ENCODE measurements around the gene RAB21.
"Not testable (repeated sequence)": the region's sequence is repeated elsewhere in the genome, so short reads cannot be mapped to it uniquely, and the experiment has no call there.

The RAB21 gene

DNA sequence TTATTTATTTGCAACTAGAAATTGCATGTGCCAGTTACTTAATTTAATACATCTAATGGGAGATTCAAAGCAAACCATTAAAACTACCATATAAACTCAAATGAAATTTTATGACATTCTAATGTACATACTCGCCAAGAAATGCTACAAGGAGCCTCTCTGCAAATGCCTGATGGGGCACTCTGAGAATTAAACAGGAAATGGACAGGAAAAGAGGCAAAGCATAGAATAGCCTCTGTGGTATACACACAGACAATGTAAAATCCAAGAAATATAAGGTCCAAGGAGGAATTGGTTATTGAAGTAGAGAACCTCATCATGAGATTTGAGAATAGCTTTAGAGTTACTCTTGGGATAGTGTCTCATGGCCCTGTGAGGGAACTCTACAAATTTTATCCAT is 41.2 kb downstream of the RAB21 start:
- no peak for DNase-seq (ENCODE audit: low read depth in 4 of 4, low spot score in 1 of 4)

DNA sequence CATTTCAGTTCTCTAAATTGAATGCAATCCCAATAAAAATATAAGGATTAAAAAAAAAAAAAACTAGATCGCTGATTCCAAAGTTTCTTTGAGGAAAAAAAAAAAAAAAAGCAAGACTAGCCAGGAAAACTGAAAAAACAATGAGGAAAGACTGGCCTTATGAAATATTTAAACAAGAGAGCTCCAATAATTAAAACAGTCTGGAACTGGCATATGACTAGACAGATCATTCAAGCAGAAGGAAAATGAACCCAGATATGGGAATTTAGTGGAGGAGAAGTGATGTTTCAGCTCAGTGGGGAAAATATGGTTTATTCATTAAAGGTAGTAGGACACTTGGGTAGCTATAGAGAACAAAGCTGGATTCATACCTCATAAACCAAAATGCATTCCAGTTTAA is 42.9 kb downstream of the RAB21 start:
- no peak for DNase-seq (ENCODE audit: low read depth in 4 of 4, low spot score in 1 of 4)

DNA sequence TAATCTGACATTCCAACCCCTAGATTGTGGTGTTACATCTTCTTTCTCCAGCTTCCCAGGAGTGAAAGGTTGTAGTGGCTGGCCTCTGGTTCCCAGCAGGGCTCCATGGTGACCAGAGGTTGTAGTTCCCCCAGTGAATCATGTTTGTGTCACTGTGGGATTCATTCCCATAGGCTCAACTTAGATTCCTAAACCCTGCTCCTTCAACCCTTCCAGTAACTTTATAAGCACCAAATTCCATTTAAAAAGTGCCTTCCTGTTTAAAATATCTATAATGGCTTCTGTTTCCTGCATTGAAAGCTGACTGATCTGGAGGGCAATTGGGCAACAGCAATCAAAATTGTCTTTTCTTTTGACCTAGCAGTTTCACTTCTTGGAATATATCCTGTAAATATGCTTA is 44.4 kb downstream of the RAB21 start:
- no peak for DNase-seq (ENCODE audit: low read depth in 4 of 4, low spot score in 1 of 4)

DNA sequence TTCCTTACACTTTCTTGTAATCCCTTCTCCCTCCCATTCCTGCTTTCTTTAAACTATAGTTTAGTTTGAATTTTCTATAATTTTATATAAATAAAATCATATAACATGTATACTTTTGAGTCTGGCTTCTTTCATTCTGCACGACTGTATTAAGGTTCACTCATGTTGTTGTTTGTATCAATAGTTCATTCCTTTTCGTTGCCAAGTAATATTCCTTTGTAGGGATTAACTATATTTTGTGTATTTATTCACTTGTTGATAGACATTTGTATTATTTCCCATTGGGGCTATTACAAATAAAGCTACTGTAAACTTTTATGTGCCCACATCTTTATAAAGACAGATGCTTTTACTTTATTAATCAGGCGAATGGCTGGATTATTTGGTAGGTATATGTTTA is 45.5 kb downstream of the RAB21 start:
- DNase-seq (ENCODE audit: low read depth in 4 of 4, low spot score in 1 of 4), result no peak

DNA sequence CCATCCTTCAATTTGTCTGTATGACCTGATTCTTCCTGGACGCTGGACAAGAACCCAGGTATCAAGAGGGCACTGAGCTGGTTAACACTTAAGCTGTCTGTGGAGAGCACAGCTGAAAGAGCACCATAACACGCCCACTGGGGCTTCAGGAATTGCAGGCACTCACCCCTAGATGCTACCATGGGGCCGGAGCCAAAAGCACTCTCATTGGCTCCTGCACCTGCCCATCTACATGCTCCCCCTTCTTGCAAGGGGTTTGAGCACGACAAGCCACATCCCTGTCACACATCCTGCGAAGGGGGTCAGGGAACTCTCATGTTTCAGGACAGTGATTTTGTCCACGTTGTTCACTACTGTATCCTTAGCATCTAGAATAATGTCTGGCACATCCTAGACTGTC is 49.8 kb downstream of the RAB21 start:
- no peak for DNase-seq (ENCODE audit: low read depth in 4 of 4, low spot score in 1 of 4)

DNA sequence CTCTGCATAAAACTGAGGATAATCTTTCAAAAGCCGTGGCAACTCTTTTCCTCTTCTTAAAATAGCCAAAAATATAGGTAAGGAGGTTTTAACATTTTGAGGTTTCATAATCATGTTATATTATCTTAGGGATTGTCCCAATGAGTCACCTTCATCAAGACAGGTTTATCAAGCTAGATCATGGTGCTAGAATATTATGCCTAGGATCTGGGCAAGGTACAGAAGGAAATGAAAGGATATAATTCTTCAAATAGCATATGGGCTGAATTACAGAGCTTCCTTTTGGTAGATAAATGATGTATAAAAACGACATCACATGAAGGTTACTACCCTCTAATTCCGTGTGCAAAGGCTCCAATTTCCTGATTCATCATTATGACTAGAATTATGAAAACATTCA is 56.3 kb downstream of the RAB21 start:
- DNase-seq (ENCODE audit: low read depth in 4 of 4, low spot score in 1 of 4), result no peak

DNA sequence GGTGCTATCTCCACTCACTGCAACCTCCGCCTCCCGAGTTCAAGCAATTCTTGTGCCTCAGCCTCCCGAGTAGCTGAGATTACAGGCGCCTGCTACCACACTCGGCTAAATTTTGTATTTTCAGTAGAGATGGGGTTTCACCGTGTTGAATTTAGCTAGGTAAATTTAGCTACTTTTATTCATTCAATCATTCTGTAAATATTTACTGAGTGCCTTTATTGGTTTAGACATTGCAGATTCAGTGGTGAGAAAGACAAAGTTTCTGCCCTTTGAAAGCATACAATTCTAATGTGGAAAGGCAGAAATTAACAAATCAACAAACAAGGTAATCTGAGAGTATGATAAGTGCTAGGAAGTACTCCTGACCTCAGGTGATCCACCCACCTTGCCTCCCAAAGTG is 60.6 kb downstream of the RAB21 start:
- DNase-seq (ENCODE audit: low read depth in 4 of 4, low spot score in 1 of 4), result not testable (repeated sequence)

DNA sequence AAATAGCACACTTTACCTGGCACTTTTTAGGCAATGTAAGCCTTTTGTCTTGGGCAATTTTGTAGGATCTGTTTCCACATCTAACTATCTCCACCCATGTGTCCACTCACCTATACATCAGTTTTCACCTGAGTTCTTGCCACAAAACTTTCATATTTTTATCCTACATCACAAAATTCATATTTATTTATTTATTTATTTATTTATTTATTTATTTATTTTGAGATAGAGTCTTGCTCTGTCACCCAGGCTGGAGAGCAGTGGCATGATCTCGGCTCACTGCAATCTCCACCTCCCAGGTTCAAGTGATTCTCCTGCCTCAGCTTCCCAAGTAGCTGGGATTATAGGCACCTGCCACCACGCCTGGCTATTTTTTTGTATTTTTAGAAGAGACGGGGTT is 67.4 kb downstream of the RAB21 start:
- DNase-seq (ENCODE audit: low read depth in 4 of 4, low spot score in 1 of 4), result not testable (repeated sequence)

DNA sequence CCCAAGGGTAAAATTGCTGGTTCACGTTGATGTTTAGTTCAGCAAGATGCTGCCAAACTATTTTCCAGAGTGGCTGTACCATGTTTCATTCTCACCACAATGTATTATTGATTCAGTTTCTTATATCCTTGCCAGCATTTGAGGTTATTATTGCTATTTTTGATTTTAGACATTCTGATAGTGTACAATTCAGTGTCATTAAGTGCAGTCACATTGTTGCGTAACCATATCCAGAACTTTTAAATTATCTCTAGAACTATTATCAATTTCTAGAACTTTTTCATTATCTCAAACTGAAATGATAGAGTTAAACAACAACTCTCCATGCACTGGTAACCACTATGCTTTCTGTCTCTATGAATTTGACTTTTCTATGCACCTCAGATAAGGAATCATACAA is 74.2 kb downstream of the RAB21 start:
- no peak for DNase-seq (ENCODE audit: low read depth in 4 of 4, low spot score in 1 of 4)

DNA sequence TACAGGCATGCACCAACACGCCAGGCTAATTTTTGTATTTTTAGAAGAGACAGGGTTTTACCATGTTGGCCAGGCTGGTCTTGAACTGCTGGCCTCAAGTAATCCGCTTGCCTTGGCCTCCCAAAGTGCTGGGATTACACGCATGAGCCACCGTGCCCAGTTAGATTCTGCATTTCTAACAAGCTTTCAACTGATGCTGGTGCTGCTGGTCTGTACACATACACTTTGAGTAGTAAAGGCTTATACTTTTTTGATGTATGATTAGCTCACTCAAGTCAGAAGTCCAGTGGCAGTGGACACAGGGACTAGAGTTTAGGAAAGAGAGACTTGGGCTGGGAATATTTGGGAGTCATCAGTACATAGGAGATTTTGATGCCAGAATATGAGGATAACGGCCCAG is 82.7 kb downstream of the RAB21 start:
- DNase-seq (ENCODE audit: low read depth in 4 of 4, low spot score in 1 of 4), result no peak

DNA sequence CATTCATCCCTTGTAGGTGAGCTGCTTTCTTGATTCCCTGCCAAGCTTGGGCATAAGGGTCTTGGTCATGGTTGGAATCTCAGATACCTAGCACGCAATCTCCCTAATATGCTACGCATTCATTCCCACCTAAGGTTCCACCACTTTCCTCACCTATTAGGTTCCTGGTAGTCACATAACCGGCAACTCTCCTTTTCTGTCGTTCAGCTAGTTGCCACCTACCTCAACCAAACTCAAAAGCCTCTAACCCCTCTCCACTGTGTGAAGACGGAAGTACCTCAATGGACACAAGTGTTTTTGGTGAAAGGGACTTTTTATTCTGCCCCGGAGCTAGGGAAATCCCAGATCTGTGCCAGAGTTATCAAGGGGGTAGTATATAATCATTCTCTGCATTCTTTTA is 83.6 kb downstream of the RAB21 start:
- no peak for DNase-seq (ENCODE audit: low read depth in 4 of 4, low spot score in 1 of 4)

DNA sequence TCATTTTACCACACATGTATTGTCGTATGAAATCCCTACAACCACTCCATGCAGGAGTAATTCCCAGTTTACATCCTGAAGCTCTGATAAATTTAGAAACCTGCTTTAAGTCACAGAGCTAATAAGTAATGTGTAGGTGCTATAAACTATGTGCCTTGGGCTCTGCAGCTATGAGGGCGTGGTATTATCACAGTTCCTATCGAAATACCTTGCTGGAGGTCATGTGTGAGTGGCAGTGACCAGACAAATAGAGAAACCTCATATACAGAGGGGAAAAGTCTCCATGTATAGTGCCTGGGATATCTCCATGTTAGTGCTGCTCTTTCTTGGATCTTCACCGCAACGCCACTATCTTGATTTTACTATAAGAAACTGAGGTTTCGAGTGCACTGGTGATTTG is 84.0 kb downstream of the RAB21 start:
- no peak for DNase-seq (ENCODE audit: low read depth in 4 of 4, low spot score in 1 of 4)

DNA sequence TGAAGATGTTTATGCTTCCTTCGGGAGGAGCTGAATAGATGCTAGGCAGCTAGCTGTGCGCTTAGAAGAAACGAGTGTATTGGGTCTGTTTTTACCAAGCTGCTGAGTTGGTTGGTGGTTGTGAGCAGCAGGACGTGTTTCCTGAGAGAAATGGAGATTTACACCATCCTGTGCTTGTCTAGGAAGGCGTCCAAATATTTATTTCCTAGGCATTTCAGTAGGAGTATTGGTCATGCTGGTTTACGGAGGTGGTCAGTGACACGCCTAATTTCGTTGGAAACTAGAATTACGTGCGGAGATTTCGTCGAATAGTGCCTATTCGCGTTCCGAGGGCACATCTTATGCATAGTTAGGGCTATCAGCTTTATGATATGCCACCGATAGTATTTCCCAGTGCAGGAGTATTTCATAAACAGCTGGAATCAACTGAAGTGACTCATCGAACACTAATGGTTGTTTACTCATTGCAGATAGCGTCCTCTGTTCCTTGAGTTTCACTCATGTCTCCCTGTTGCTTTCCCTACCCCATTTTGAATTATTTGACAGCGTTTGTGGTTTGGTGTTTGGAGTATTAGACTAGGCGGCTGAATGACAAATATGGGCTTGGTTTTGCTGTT is 85.7 kb downstream of the RAB21 start:
- no peak for DNase-seq (ENCODE audit: low read depth in 4 of 4, low spot score in 1 of 4)

DNA sequence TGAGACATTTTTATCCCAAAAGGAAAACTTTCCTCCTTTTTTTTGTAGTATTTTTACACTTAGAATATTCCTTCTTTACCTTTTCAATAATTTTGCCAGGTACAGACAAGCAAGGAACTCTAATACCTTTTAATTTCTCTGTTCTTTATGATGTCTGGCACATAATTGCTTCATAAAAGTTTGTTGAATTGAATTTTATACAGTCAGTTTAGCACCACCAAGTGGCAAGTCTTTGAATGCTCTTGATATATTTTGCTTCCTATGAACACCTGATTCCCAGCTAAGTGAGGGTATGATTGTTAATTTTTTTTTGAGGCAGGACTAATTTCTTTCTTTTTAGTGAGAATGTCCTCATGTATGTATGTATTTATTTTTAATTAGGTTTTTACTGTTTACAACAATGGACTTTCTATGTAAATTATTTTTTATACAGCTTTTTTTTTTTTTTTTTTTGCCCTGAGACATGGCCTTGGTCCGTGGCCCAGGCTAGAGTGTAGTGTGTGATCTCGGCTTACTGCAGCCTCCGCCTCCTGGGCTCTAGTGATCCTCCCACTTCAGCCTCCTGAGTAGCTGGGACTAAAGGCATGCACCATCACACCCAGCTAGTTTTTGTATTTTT is 91.8 kb downstream of the RAB21 start:
- no peak for DNase-seq (ENCODE audit: low read depth in 4 of 4, low spot score in 1 of 4)

DNA sequence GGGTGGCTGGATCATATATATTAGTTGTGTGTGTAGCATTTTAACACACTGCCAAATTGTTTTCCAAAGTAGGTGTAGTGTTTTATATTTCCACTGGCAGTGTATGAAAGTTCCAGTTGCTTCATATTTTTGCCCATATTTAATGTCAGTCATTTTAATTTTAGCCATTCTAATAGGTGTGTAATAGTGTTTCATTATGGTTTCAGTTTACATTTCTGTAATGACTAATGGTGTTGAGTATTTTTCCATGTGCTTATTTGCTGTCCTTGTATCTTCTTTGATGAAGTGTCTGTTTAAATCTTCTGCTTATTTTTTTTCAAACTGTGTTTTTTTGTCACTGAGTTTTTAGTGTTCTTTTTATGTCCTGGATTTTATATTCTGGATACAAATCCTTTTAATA is 93.5 kb downstream of the RAB21 start:
- DNase-seq (ENCODE audit: low read depth in 4 of 4, low spot score in 1 of 4), result no peak

DNA sequence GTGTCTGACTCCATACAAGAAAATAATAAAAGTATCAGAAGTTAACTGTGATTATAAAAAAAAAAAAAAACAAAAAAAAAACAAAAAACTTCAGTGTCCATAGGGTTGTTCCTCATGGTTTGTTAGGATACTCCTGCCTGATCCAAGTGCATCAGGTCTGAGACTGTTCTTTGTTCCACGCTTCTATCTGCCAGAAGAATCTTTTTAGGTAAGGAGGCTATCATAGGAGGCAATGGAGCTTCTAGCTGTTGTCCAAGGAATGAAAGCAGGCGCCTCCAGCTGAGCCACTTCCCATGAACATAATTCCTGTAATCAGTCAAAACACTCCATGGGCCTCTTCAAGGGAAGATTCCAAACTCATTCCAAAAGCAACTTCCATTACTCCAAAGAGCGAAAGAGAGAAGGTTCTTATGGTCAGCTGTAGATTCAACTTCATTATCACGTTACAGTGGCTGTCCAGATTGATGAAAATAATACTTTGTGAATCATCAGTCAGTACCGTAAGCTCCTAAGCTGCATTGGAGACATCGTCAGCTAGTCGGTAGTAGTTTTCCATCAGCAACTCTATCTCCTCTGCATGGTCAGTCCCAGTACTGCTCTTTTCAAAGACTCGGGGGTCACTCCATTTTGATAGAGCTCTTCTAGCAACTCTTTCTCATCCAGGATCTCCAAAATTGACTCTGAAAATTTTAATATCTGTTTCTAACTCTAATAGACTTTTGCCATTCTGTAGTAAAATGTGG is 94.6 kb downstream of the RAB21 start:
- DNase-seq (ENCODE audit: low read depth in 4 of 4, low spot score in 1 of 4), result no peak
